Activated CD8-positive, alpha-beta memory T cell treated with anti-CD3 and anti-CD28 coated beads for 36 hours (primary cell): ENCODE results near the gene ASTL. TPM values are rescaled to one million over a fixed set of nuclear protein-coding genes. Genes with fewer than 3 reads are reported as not detected.

Experiments
- CTCF ChIA-PET: fragments of 350-600 bp; sonication (Branson Sonifier 250); formaldehyde crosslinking; loops from one replicate; lab custom pipeline; 2021; ENCODE audit warnings: antibody characterized with exemption; lab: Charles Lee
- POLR2A ChIA-PET: fragments of 350-600 bp; sonication (Branson Sonifier 250); formaldehyde crosslinking; loops from one replicate; lab custom pipeline; 2021; ENCODE audit warnings: antibody characterized with exemption; lab: Charles Lee
- total RNA-seq, 2 experiments: library from RNA; stranded (reverse); gene quantifications; one replicate each; pipeline ENCODE4 v1.2.3, GENCODE V29; 2021

ASTL gene
- total RNA-seq, 2 experiments from 2014 or later: 18.1 to 19.3 TPM

GRCh38 chr2:96142217-96143113 is 4.2 kb upstream of the ASTL start:
- POLR2A ChIA-PET: interaction anchor here (1.1 to 8.1 kb wide), 7 partner anchors 11 to 385 kb away, joined by 3 to 240 read pairs (median 5); partner anchors contain the start of gene STARD7
- CTCF ChIA-PET: interaction anchor here (0.6 to 9.5 kb wide), 10 partner anchors 8 to 39 kb away, joined by 3 to 141 read pairs (median 6); no protein-coding TSS in a partner anchor

GRCh38 chr2:96141624-96141967 is 3.3 kb upstream of the ASTL start:
- CTCF ChIA-PET: interaction anchor here (1.4 to 9.5 kb wide), 5 partner anchors 11 to 33 kb away, joined by 4 to 141 read pairs (median 12); no protein-coding TSS in a partner anchor
- POLR2A ChIA-PET: interaction anchor here (2.1 to 8.1 kb wide), 3 partner anchors 19 to 67 kb away, joined by 7 to 240 read pairs (median 19); partner anchors contain the start of gene STARD7

GRCh38 chr2:96140941-96141623 is 2.8 kb upstream of the ASTL start:
- ChIA-PET CTCF (interaction anchor here (0.6 to 9.5 kb wide), 7 partner anchors 20 to 67 kb away, joined by 3 to 141 read pairs (median 4); no protein-coding TSS in a partner anchor), POLR2A (interaction anchor here (1.4 to 8.1 kb wide), 3 partner anchors 20 to 33 kb away, joined by 6 to 240 read pairs (median 19); no protein-coding TSS in a partner anchor)

GRCh38 chr2:96139181-96139758 is 968 bp upstream of the ASTL start:
- CTCF ChIA-PET: interaction anchor here (0.7 to 4.3 kb wide), 17 partner anchors 9 to 151 kb away, joined by 3 to 104 read pairs (median 4); no protein-coding TSS in a partner anchor
- POLR2A ChIA-PET: interaction anchor here (0.7 to 3.2 kb wide), 5 partner anchors 19 to 128 kb away, joined by 3 to 13 read pairs (median 4); partner anchors contain the start of gene STARD7

GRCh38 chr2:96137321-96138178 is 752 bp downstream of the ASTL start:
- POLR2A ChIA-PET: interaction anchor here (1.7 to 3.2 kb wide), 3 partner anchors 21 to 37 kb away, joined by 7 to 13 read pairs (median 8); no protein-coding TSS in a partner anchor

DNA sequence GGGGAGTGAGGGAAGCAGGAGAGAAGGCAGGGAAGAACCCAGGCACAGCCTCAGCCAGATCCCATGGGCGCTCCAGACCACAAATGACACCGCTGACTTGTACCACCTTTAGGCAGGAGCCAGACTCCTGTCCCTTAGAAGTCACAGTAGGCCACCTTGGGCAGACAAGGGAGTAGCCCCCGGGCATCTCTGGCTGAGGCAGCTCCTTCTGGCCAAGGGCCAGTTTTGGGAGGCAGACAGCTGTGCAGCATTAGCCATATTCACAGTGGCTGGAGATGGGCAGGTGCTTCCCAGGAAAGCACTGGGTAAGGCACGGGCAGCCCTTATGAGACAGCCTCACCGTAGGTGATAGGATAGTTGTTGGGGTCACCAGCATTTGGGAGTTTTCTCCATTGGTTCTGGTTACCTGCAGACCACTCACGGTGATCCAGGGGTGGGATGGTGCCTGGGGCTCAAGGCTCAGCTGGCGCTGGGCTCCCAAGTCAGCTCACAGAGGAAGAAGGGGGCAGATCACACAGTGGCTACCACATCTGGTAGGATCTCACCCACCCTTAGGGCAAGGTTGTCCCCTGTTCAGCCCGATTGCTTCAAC is 2.1 kb downstream of the ASTL start:
- ChIA-PET CTCF (interaction anchor here (4.3 kb wide), 1 partner anchor 38 kb away, joined by 104 read pairs; no protein-coding TSS in a partner anchor), POLR2A (interaction anchor here (1.0 to 1.7 kb wide), 2 partner anchors 9 to 27 kb away, joined by 3 to 7 read pairs; partner anchors contain the start of gene DUSP2)

More at GRCh38 chr2:96137321-96138178, 752 bp downstream of the ASTL start:
- CTCF ChIA-PET: interaction anchor here (0.9 to 4.3 kb wide), 10 partner anchors 13 to 145 kb away, joined by 3 to 104 read pairs (median 4); no protein-coding TSS in a partner anchor

DNA sequence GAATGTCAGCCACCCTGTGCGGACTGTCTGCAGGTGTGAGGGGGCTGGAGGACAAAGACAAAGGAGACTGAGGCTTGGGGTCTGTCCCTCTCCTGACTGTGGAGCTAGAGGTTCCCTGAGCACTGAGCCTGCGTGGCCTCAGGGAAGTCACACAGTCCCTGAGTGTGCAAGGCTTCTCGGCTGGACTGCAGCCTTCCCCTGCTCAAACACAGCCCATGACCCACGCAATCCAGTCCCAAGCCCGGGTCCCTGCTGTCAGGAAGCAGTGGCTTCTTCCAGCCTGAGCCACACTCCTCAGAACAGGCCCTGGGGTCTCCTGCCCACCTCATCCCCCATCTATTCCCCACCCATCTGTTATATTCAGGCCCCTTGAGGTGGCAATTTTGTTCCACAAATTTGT is 2.7 kb downstream of the ASTL start:
- POLR2A ChIA-PET: interaction anchor here (0.6 kb wide), 1 partner anchor 297 kb away, joined by 3 read pairs; no protein-coding TSS in a partner anchor
- CTCF ChIA-PET: interaction anchor here (1.1 to 4.3 kb wide), 3 partner anchors 39 to 143 kb away, joined by 3 to 104 read pairs (median 7); no protein-coding TSS in a partner anchor

- ChIA-PET CTCF (interaction anchor here (1.1 to 1.7 kb wide), 2 partner anchors 40 to 142 kb away, joined by 3 to 7 read pairs; no protein-coding TSS in a partner anchor), POLR2A (interaction anchor here (0.6 kb wide), 1 partner anchor 297 kb away, joined by 3 read pairs; no protein-coding TSS in a partner anchor)
Measured at GRCh38 chr2:96135171-96135570, 3.1 kb downstream of the ASTL start.

DNA sequence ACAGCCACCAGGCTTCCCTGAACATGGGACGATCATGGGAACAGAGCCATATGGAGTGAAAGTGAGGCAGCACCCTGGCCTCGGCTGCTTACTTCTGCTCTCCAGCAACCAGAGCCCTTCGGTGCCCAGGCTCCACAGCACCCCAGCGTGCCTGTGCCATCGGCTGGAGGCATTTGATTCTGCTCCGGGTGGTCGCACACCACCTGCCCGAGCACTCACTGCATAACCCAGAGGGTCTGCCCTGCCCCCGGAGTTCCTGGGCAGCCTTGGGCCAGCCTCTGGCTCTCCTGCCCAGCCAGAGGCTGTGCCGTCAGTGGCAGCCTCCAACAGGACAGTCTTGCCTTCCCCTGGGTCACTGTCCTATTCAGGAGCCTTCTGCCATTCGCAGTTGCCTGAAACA is 3.9 kb downstream of the ASTL start:
- ChIA-PET POLR2A (no interaction called here), CTCF (interaction anchor here (1.1 to 1.7 kb wide), 2 partner anchors 41 to 141 kb away, joined by 3 to 7 read pairs; no protein-coding TSS in a partner anchor)

- ChIA-PET CTCF (interaction anchor here (0.6 to 2.7 kb wide), 7 partner anchors 10 to 140 kb away, joined by 3 to 18 read pairs (median 3); no protein-coding TSS in a partner anchor), POLR2A (interaction anchor here (1.8 kb wide), 1 partner anchor 13 kb away, joined by 6 read pairs; the partner anchor contains the start of gene DUSP2)
Measured at GRCh38 chr2:96131813-96132745, 6.2 kb downstream of the ASTL start.

DNA sequence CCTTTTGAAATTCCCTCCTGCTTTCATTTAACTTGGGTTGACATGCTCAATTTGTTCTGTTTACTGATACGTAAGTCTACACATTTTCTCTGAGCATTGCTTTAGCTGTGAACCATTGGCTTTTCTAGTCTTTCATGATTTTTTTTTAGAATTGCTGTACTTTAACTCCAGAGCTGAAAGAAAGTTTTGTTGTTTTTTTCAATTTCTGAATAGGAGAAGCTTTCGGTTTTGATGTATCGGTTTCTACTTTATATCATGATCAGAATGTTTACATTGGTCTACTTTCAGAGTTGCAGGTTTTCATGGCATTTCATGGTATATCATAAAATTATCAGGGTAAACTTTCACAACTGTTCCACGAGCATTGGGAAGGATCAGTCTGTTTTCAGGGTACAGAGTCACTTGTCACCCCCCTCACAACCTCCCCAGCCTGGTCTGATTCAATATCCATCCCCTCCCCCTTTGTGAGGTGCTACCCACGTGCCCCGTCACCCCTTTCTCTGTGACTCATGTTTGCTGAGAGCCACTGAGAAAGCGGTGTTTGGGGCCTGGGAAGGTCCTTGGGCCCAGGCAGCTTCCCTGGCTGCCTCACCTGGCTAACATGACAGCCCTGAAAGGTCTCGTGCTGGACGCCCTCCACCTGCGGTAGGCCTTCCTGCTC is 7.0 kb downstream of the ASTL start:
- ChIA-PET POLR2A (interaction anchor here (1.0 to 1.8 kb wide), 3 partner anchors 11 to 14 kb away, joined by 3 to 6 read pairs (median 5); partner anchors contain the start of gene DUSP2), CTCF (interaction anchor here (0.6 to 2.7 kb wide), 7 partner anchors 11 to 139 kb away, joined by 3 to 18 read pairs (median 4); no protein-coding TSS in a partner anchor)

DNA sequence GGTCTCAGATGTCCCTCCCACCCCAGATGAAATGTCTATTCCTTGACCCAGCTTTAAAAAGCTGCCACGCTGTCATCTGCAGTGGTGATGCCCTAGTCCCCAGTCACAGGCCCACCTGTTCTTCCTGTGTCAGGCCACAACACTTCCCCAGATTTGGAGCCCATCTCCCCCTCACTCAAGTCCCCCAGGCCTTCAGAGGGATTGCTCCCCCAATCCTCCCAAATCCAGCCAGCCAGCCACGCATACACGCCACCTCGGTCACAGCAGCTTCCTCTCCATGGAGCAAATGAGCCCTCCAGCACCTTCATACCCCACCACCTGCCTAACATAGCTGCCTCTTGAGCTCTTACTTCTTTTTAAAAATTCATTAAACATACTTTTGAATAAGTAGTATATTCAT is 7.8 kb downstream of the ASTL start:
- ChIA-PET CTCF (interaction anchor here (1.0 to 2.7 kb wide), 6 partner anchors 12 to 108 kb away, joined by 3 to 18 read pairs (median 8); no protein-coding TSS in a partner anchor), POLR2A (interaction anchor here (1.0 to 1.8 kb wide), 3 partner anchors 12 to 14 kb away, joined by 3 to 6 read pairs (median 5); partner anchors contain the start of gene DUSP2)

GRCh38 chr2:96129528-96130120 is 8.7 kb downstream of the ASTL start:
- POLR2A ChIA-PET: interaction anchor here (1.8 kb wide), 1 partner anchor 15 kb away, joined by 6 read pairs; the partner anchor contains the start of gene DUSP2

DNA sequence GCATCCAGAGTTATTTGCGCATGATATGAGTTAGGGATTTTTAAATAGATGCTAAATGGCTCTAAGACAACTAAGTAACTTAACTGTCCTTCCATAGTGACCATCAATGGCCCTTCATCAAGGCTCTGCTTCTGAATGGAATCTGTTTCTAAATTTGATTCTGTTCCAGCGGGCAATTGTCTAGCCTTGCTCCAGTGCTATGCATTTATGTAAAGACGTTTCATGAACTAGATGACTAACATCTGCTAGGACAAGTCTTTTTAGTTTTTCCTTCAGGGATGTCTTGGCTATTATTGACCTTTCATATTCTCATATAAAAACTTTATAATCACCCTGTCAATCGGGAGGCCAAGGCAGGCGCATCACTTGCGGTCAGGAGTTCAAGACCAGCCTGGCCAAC is 9.8 kb downstream of the ASTL start:
- CTCF ChIA-PET: no interaction called here
- POLR2A ChIA-PET: no interaction called here

More at GRCh38 chr2:96129528-96130120, 8.7 kb downstream of the ASTL start:
- CTCF ChIA-PET: interaction anchor here (1.1 to 2.7 kb wide), 5 partner anchors 12 to 45 kb away, joined by 3 to 18 read pairs (median 12); no protein-coding TSS in a partner anchor
